GM21576 (cell line): ENCODE results near the gene ADK.
"Not testable (repeated sequence)": the region's sequence is repeated elsewhere in the genome, so short reads cannot be mapped to it uniquely, and the experiment has no call there.

Source experiments
- ATAC-seq: cut with Tn5 transposase; IDR thresholded peaks from one replicate; pipeline ENCODE4 v1.9.1; 2021; ENCODE audit warnings: mild to moderate bottlenecking, moderate library complexity; ENCODE audit not compliant: unreplicated experiment

Gene ADK

DNA sequence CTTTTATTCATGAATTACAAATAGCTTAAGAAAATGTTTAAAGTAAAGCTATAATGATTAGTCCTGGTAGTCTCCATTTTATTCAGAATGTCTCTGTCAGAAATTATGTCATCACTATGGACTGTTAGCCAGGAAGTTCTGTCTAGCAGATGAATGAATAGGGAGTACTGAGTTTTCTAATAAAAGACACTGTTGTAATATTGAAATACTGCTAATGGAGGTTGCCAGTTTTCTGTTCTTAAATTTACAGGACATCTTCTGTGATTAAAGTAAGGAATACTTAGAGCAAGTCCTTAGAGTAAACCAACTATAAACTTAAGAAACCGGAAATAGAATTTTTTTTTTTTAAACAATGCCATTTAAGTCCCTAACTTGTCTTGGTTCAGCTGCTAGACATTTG lies 309.8 kb downstream of the ADK start:
- no peak for ATAC-seq

DNA sequence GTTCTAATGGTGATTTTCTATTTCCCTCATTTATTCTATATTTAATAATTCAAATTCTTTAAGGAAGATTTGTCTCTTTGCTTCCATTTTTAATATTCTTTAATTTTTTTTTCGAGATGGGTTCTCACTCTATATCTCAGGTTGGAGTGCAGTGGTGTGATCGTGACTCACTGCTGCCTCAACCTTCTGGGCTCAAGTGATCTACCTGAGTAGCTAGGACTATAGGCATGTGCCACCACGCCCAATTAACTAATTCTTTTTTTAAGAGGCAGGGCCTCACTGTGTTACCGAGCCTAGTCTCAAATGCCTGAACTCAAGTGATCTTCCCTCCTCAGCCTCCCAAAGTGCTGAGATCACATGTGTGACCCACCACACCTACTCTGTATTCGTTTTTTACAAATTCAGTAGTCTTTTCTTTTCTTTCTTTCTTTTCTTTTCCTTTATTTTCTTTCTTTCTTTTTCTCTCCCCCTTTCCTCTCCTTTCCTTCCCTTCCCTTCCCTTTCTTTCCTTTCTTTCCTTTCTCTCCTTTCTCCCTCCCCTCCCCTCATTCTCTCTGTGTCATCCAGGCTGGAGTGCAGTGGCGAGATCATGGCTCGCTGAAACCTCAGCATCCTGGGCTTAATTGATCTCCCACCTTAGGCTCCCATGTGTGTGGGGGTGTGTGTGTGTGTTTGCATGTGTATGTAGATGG lies 323.1 kb downstream of the ADK start:
- no peak for ATAC-seq

DNA sequence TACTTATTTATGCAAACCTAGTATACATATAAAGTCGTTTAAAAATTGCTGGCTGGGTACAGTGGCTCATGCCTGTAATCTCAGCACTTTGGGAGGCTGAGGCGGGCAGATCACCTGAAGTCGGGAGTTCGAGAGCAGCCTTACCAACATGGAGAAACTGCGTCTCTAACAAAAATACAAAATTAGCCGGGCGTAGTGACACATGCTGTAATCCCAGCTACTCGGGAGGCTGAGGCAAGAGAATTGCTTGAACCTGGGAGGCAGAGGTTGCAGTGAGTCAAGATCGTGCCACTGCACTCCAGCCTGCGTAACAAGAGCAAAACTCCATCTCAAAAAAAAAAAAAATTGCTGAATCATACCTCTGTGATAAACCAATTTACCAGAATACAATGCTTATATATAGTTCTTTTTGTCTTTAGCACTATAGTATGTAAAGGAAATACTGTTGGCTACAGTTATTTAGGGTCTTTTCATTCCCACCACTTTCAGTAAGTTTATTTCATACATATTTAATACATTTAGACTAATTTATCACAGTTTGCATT lies 325.2 kb downstream of the ADK start:
- ATAC-seq: not testable (repeated sequence)

DNA sequence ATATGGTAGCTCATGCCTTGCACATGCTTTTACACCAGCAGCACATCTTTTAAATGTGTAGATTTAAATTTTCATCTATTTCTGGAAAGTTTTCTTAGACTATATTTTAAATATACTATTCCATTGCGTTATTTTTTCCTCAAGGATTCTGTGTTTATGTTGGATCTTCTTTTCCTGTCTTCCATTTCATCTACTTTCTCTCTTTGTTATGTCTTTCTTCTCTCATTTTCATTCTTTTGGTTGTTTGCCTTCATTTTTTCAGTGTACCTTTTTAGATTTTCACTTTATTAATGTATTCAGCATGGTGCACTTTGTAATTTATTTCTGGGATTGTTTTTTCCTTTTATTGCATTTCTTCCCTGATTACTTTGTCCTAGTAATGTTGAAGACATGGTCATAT lies 329.8 kb downstream of the ADK start:
- ATAC-seq: no peak

DNA sequence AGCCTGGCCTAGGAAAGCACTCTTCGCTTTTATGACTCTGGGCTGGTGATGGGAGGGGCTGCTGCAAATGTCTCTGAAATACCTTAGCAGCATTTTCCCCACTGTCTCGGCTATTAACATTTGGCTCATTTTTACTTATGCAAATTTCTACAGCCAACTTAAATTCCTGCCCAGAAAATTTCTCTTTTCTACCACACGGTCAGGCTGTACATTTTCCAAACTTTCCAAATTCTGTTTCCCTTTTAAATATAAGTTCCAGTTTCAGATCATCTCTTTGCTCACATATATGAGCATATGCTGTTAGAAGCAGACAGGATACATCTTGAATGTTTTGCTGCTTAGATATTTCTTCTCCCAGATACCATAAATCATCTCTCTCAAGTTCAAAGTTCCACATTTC lies 332.3 kb downstream of the ADK start:
- no peak for ATAC-seq

DNA sequence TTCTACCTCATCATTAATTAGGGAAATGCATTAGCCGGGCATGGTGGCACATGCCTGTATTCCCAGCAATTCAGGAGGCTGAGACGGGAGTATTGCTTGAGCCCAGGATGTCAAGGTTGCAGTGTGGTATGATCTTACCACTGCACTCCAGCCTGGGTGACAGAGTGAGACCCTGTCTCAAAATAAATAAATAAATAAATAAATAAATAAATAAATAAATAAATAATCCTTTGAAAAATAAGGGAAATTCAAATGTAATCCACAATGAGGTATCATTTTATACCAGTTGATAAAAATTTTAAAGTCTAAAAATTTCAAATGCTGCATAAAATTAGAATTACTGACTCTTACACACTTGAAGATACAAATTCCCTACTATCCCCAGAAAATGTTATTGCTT lies 334.3 kb downstream of the ADK start:
- ATAC-seq: no peak

DNA sequence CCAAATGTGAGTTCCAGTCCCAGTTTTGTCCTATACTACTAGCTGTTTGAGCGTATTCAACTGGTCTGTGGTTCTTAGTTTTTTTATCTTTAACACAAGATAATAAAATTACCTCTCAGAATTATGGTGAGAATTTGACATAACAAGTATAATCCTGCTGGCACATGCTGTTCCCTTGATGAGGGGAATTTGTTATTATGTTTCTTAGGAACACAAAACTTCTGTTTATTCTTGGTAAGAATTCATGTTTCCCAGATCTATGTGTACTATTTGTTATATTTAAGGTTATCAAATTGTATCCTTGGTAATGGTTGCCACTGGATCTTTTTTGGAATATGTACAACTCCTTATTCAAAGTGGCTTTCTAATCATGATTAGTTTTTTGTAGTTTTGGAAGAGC lies 335.6 kb downstream of the ADK start:
- ATAC-seq: no peak

DNA sequence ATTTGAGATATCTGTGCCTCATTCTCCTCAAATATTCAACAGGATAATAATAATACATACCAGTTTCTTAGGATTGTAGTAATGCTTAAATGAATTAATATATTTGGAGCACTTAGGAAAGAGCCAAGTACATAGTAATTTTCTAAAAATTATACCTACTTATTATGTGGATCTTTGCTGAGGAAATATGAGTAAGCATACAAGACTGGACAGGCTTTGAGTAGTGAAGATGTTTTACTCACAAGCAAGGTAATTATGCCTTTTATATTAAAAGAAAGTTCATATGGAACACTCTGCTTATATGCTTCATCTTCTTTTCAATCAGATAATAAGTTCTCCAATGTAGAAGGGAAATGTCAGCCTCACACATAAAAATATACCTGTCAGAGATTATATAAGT lies 337.9 kb downstream of the ADK start:
- ATAC-seq: no peak

DNA sequence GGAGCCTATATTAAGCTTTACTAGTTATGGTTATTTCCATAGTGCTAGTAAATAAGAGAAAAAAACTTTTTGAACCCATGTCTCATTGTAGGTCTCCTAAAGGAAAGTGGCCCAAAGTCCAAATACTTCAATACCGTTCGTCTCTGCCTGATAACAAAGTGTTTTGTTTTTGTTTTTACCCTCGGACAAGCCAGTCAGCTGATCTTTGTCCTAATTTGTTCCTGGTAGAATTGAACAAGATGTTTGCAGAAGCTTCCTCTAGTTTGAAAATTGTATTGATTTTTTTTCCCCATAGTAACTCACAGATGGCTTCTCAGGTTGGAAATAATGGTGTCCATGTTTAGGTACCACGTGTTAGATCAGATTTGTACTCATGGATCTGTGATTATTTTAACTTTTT lies 339.5 kb downstream of the ADK start:
- ATAC-seq: no peak

DNA sequence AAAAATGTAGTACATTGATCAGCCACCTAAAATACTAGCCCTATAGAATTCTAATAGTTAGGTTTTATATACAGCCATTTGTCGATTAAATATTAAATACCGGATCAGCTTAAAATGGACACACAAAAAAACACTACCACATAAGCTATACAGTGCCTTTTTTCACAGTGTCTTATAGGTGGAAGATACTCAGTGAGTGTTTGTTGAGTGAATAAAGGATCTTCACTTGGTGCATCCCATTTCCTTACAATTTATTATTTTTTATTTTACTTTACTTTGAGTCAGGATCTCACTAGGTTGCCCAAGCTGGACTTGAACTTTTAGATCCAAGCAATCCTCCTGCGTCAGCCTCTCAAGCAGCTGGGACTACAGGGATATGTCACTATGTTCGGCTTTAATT lies 340.0 kb downstream of the ADK start:
- ATAC-seq: no peak

DNA sequence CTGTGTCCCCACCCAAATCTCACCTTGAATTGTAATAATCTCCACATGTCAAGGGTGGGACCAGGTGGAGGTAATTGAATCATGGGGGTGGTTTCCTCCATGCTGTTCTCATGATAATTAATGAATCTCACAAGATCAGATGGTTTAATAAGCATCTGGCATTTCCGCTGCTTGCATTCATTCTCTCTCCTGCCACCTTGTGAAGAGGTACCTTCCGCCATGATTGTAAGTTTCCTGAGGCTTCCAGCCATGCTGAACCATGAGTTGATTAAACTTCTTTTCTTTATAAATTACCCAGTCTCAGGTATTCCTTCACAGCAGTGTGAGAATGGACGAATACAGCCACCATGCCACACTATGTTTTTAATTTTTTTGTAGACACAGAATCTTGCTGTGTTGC lies 345.3 kb downstream of the ADK start:
- ATAC-seq: not testable (repeated sequence)

DNA sequence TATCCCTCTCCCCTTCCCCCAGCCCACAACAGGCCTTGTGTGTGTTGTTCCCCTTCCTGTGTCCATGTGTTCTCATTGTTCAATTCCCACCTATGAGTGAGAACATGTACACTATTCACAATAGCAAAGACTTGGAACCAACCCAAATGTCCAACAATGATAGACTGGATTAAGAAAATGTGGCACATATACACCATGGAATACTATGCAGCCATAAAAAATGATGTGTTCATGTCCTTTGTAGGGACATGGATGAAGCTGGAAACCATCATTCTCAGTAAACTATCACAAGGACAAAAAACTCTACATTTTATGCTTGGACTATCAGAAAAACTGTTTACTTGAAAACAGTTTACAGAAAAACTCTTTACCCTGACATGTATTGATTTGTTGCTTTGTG lies 347.6 kb downstream of the ADK start:
- not testable (repeated sequence) for ATAC-seq

DNA sequence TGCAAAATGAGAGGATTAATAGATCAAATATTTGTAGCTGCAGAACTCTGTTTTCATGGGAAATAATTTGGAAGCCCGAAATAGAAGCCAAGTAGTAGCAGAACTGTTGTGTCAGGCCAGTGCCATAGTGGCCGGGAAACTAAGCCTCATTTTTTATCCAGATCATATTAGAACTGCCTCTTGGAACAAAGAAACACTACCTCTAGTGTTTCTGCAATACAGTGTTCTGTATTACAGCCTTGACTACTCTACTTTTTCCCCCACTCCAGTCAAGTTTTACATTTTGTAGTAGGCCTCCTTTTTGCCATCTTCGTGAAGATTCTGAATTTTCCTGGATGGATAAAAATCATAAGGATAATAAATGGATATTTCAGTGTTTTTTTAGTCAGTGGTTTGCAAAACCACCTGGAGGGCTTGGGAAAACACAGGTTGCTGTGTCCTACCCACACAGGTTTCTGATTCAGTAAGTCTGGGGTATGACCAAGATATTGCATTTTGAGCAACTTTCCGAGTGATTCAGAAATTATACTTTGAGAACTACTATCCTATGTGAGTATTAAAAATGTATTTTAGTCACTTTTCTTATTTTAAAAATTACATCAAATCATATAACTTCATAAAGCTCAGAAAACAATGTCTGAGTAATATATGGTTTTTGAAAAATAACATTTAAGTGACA lies 349.1 kb downstream of the ADK start:
- ATAC-seq: no peak

DNA sequence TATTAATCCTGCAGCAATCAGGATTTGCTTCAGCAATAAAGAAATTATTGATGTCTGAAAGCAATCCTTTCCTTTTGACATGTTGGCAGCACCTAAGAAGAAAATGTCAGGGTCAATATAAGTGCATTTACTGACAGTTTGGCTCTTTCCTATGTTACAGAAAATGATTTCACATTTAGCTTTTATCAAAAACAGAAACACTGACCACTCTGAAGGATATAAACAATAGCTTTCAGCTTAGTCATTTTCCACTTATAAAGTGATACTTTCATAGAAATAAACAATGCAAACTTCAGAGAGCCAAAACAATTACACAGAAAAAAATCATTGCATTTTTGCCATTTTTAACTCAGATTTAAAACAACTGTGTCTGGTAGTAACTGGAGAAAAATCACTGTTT lies 349.8 kb downstream of the ADK start:
- no peak for ATAC-seq

DNA sequence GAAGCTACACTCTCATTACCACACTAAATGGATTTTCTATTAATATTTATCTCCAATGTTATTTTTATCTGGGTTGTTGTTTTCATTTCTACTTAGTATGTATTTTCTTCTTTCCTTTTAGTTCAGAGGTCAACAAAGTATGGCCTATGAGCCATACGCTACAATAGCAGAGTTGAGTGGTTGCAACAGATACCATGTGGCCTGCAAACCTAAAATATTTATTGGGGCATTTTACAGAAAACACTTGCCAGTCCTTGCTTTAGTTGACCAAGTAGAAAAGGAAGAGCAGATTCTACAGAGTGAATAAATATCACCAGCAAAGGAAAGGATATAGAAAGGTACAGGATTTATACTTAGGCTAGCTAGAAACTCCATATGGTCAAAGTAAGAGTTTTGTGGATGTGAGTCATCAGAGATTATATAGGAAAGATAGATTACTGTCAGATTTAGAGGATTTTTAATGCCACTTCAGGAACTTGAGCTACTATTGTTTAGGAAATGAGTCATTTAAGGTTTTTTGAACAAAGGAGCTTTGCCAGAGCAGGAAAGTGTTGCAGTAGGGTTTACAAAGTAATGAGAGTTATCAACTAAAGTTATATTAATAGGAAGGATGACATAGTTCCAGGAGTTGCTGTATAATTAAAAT lies 352.1 kb downstream of the ADK start:
- no peak for ATAC-seq

DNA sequence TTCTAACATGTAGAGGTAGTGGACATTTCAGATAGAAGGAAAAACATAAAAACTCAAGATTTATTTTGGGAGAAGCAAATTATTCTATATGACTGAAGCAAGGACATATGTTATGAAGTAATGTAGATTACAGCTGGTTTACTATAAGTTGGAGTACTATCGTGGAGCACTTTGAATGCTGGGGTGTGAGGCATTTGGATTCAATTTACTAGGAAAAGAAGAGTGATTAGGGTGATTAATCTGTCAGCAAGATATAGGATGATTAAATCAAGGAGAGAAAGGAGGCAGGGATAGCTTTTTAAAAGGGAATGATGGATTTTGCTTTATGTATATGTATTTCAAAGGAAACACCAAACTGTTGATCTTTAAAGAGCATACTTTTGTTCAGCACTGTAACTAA lies 356.9 kb downstream of the ADK start:
- ATAC-seq: no peak

DNA sequence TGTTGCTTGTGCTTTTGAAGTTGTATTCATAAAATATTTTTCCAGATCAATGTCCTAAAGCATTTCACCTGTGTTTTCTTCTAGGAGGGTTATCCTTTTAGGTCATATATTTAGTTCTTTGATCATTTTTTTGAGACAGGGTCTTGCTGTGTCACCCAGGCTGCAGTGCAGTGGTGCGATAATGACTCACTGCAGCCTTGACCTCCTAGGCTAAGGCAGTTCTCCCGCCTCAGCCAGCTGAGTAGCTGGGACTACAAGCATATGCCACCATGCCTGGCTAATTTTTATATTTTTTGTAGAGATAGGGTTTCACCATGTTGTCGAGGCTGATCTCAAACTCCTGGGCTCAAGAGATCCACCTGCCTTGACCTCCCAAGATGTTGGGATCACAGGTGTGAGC lies 359.6 kb downstream of the ADK start:
- no peak for ATAC-seq

DNA sequence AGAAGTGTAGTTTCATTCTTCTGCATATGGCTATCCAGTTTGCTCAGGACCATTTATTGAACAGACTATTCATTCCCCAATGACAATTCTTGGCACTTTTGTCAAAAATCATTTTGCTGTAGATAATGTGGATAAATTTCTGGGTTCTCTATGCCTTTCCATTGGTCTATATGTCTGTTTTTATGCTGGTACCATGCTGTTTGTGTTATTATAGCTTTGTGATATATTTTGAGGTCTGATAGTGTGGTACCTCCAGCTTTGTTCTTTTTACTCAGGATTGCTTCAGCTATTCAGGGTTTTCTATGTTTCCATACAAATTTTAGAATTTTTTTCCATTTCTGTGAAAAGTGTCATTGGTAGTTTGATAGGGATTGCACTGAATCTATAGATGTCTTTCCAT lies 360.0 kb downstream of the ADK start:
- ATAC-seq: no peak

DNA sequence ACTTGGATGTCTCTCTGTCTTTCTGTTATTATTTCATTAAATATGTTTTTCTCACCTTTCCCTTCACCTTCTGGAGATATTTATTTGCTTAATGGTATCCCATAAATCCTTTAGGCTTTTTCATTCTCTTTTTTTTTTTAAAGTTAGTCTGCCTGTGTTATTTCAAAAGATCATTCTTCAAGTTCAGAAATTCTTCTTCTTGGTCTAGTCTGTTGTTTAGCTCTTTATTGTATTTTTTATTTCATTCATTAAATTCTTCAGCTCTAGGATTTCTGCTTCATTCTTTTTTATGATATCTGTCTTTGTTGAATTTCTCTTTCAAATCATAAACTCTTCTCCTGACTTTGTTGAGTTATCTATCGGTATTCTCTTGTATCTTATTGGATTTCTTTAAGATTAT lies 363.3 kb downstream of the ADK start:
- ATAC-seq: no peak

DNA sequence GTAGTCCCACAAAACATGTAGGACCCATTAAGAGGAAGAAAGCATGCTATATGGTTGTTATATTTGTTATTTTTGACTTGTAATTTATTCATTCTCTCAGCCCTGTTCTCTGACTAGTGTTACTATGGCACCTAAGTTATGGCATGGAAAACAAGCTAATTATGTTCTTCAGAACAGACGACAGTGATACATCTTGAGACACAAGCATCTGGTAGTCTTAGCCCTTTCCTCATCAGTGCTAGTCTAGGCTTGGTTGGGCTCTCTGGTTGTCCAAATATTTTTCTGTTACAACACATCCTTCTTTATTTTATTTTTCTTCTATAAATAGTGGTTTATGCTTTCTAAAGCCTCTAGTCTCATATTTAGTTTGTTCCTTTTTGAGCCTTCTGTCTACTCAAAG lies 367.0 kb downstream of the ADK start:
- ATAC-seq: no peak

DNA sequence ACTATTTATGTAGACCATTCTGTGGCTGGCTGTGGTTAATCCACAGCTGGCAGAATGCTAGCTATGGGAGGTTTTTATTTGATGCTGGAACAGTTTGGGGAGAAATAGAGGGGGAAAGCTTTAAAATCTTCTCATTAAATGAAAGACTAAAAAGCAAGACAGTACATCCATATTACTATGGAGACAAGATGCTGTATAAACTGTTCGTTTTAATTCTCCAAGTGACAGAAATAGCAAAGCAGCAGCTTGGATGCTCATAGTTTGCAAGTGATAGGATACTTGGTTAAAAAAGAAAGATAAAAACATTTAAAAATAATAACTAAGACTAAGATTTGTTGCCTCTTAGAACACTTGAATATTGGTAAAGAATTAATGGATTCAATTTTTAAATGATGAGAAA lies 370.5 kb downstream of the ADK start:
- ATAC-seq: no peak

DNA sequence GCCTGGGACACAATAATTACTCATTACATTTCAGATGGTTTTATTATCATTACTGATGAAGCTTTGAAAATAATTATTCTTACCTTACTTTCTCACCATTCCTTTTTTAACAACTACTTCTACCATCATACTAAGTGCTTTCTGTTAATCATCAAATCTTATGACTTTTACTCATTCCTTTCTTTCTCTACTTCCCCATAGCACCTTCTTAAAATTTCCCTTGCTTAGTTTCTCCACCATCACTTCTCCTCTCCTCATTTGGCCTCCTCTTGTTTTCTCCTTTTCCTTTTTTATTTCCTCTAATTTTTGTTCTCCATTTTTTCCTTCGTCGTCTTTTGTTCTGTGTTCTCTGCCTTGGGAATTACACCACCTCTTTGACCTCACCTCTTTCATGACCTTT lies 372.2 kb downstream of the ADK start:
- no peak for ATAC-seq
